ENCODE measurements around the gene NDUFA13. TPM values are rescaled to one million over a fixed set of nuclear protein-coding genes. Genes with fewer than 3 reads are reported as not detected.
A peak's percentile ranks its signal among the peaks of the same experiment; 100 is the strongest.

Gene NDUFA13
- total RNA-seq, 3 donors from 2014 or later: 97.3 to 134 (median 99.2) TPM

GRCh38 chr19:19538785-19539166 lies 22.8 kb downstream of the NDUFA13 start:
- H3K4me3 ChIP-seq: peak overlapping the region in 2 of 3 donors; percentile 52 to 70
- peaks cover 0 to 7% of the 10 kb centered on the region in 2 donors for H3K4me1 ChIP-seq
- H3K27me3 ChIP-seq: no peaks in the 10 kb centered on the region
- peaks cover 0 to 5% of the 10 kb centered on the region in 2 donors for H3K9me3 ChIP-seq
- intact Hi-C loops (cut with DNase I; ENCODE audit: low total_unique reads): loop anchor here (10.0 kb wide), 1 partner anchor 416 kb away; no protein-coding TSS in a partner anchor
- no peak for DNase-seq (ENCODE audit: low spot score in 2 of 2)
- no peak overlapping the region for H3K27ac ChIP-seq
- TF ChIP-seq POLR2AphosphoS5 (IDR thresholded peaks at IDR 0.05) (no peak), POLR2A (IDR thresholded peaks at IDR 0.05) (no peak)
- TF ChIP-seq, protein P1, sequence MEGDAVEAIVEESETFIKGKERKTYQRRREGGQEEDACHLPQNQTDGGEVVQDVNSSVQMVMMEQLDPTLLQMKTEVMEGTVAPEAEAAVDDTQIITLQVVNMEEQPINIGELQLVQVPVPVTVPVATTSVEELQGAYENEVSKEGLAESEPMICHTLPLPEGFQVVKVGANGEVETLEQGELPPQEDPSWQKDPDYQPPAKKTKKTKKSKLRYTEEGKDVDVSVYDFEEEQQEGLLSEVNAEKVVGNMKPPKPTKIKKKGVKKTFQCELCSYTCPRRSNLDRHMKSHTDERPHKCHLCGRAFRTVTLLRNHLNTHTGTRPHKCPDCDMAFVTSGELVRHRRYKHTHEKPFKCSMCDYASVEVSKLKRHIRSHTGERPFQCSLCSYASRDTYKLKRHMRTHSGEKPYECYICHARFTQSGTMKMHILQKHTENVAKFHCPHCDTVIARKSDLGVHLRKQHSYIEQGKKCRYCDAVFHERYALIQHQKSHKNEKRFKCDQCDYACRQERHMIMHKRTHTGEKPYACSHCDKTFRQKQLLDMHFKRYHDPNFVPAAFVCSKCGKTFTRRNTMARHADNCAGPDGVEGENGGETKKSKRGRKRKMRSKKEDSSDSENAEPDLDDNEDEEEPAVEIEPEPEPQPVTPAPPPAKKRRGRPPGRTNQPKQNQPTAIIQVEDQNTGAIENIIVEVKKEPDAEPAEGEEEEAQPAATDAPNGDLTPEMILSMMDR (IDR thresholded peaks at IDR 0.05): no peak
- H3K36me3 ChIP-seq: no peaks in the 10 kb centered on the region

DNA sequence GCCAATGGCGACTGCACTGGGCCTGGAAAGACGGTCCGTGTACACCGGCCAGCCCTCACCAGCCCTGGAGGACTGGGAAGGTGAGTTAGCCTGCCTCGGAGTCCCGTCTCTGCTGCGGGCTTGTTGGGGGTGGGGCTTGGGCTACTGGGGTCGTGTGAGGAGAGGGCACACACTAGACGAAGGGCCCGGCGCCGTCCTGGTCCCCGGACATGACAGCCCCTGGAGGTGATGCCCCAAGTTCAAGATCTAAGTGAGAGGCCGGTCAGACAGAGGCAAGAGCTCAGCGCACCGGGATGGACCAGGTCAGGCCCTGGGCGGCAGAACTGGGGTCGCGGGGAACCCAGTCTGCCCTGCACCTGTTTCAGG lies 23.7 kb downstream of the NDUFA13 start:
- Histone ChIP-seq H3K27me3 (no peaks in the 10 kb centered on the region), H3K4me1 (peaks cover 0 to 7% of the 10 kb centered on the region in 2 donors), H3K36me3 (no peaks in the 10 kb centered on the region), H3K27ac (no peak overlapping the region), H3K4me3 (no peak overlapping the region), H3K9me3 (peaks cover 0 to 5% of the 10 kb centered on the region in 2 donors)
- no peak for DNase-seq (ENCODE audit: low spot score in 2 of 2)
- intact Hi-C loops (cut with DNase I; ENCODE audit: low total_unique reads): loop anchor here (10.0 kb wide), 1 partner anchor 415 kb away; no protein-coding TSS in a partner anchor
- TF ChIP-seq POLR2AphosphoS5 (IDR thresholded peaks at IDR 0.05): no peak

- intact Hi-C loops (cut with DNase I; ENCODE audit: low total_unique reads): no loop called here
- DNase-seq (ENCODE audit: low spot score in 2 of 2): no peak
- H3K27me3 ChIP-seq: no peaks in the 10 kb centered on the region
- H3K27ac ChIP-seq: no peak overlapping the region
- peaks cover 0 to 5% of the 10 kb centered on the region in 2 donors for H3K9me3 ChIP-seq
- TF ChIP-seq POLR2A (IDR thresholded peaks at IDR 0.05): no peak
- TF ChIP-seq, protein P1 (IDR thresholded peaks at IDR 0.05): no peak
- TF ChIP-seq POLR2AphosphoS5 (IDR thresholded peaks at IDR 0.05): no peak
- H3K4me1 ChIP-seq: peaks cover 0 to 7% of the 10 kb centered on the region in 2 donors
- H3K36me3 ChIP-seq: no peaks in the 10 kb centered on the region
- peak overlapping the region in 2 of 3 donors; percentile 39 to 54 for H3K4me3 ChIP-seq
Observed at GRCh38 chr19:19540064-19540714, 24.2 kb downstream of the NDUFA13 start.

- H3K36me3 ChIP-seq: no peaks in the 10 kb centered on the region
- peak in 1 of 2 donors; percentile 48 for DNase-seq (ENCODE audit: low spot score in 2 of 2)
- H3K4me3 ChIP-seq: peak overlapping the region in 2 of 3 donors; percentile 39 to 54
- H3K4me1 ChIP-seq: peaks cover 0 to 7% of the 10 kb centered on the region in 2 donors
- intact Hi-C loops (cut with DNase I; ENCODE audit: low total_unique reads): no loop called here
- TF ChIP-seq POLR2A (IDR thresholded peaks at IDR 0.05) (no peak), POLR2AphosphoS5 (IDR thresholded peaks at IDR 0.05) (no peak)
- TF ChIP-seq, protein P1 (IDR thresholded peaks at IDR 0.05): no peak
- no peaks in the 10 kb centered on the region for H3K27me3 ChIP-seq
- H3K27ac ChIP-seq: no peak overlapping the region
- peaks cover 0 to 5% of the 10 kb centered on the region in 2 donors for H3K9me3 ChIP-seq
Observed at GRCh38 chr19:19540715-19541515, 24.9 kb downstream of the NDUFA13 start.

GRCh38 chr19:19541616-19542015 lies 25.6 kb downstream of the NDUFA13 start:
- Histone ChIP-seq H3K27ac (no peak overlapping the region), H3K27me3 (no peaks in the 10 kb centered on the region), H3K36me3 (no peaks in the 10 kb centered on the region), H3K9me3 (peaks cover 0 to 5% of the 10 kb centered on the region in 2 donors), H3K4me1 (peaks cover 0 to 7% of the 10 kb centered on the region in 2 donors), H3K4me3 (peak overlapping the region in 2 of 3 donors; percentile 39 to 54)
- no peak for DNase-seq (ENCODE audit: low spot score in 2 of 2)
- intact Hi-C loops (cut with DNase I; ENCODE audit: low total_unique reads): no loop called here
- TF ChIP-seq POLR2AphosphoS5 (IDR thresholded peaks at IDR 0.05) (no peak), POLR2A (IDR thresholded peaks at IDR 0.05) (no peak)
- TF ChIP-seq, protein P1 (IDR thresholded peaks at IDR 0.05): no peak
